ENCODE results near the gene ZNF618.
"Not testable (repeated sequence)": the region's sequence is repeated elsewhere in the genome, so short reads cannot be mapped to it uniquely, and the experiment has no call there.

Gene ZNF618

GRCh38 chr9:114034196-114034595 is 158.1 kb downstream of the ZNF618 start:
- no peak overlapping the region for H3K4me3 ChIP-seq (ENCODE audit: low read depth, low read length)

GRCh38 chr9:114034661-114035062 is 158.6 kb downstream of the ZNF618 start:
- no peak overlapping the region for H3K4me3 ChIP-seq (ENCODE audit: low read depth, low read length)

GRCh38 chr9:114035221-114035844 is 159.2 kb downstream of the ZNF618 start:
- H3K4me3 ChIP-seq (ENCODE audit: low read depth, low read length) = no peak overlapping the region

GRCh38 chr9:114035845-114036801 is 160.0 kb downstream of the ZNF618 start:
- H3K4me3 ChIP-seq (ENCODE audit: low read depth, low read length) = no peak overlapping the region

GRCh38 chr9:114037249-114037648 is 161.1 kb downstream of the ZNF618 start:
- H3K4me3 ChIP-seq (ENCODE audit: low read depth, low read length) = no peak overlapping the region

- H3K4me3 ChIP-seq (ENCODE audit: low read depth, low read length) = no peak overlapping the region
Measured at GRCh38 chr9:114037961-114038723, 162.0 kb downstream of the ZNF618 start.

- no peak overlapping the region for H3K4me3 ChIP-seq (ENCODE audit: low read depth, low read length)
Measured at GRCh38 chr9:114038724-114039313, 162.7 kb downstream of the ZNF618 start.

- no peak overlapping the region for H3K4me3 ChIP-seq (ENCODE audit: low read depth, low read length)
Measured at GRCh38 chr9:114039484-114039883, 163.4 kb downstream of the ZNF618 start.

- not testable (repeated sequence) for H3K4me3 ChIP-seq (ENCODE audit: low read depth, low read length)
Measured at GRCh38 chr9:114043660-114044059, 167.6 kb downstream of the ZNF618 start.

GRCh38 chr9:114046237-114046755 is 170.2 kb downstream of the ZNF618 start:
- H3K4me3 ChIP-seq (ENCODE audit: low read depth, low read length) = no peak overlapping the region

- H3K4me3 ChIP-seq (ENCODE audit: low read depth, low read length) = no peak overlapping the region
Measured at GRCh38 chr9:114046875-114047274, 170.8 kb downstream of the ZNF618 start.

GRCh38 chr9:114047717-114048116 is 171.6 kb downstream of the ZNF618 start:
- no peak overlapping the region for H3K4me3 ChIP-seq (ENCODE audit: low read depth, low read length)

GRCh38 chr9:114048533-114049415 is 172.7 kb downstream of the ZNF618 start:
- H3K4me3 ChIP-seq (ENCODE audit: low read depth, low read length) = no peak overlapping the region

GRCh38 chr9:114049441-114050225 is 173.5 kb downstream of the ZNF618 start:
- H3K4me3 ChIP-seq (ENCODE audit: low read depth, low read length) = no peak overlapping the region

GRCh38 chr9:114050226-114050568 is 174.1 kb downstream of the ZNF618 start:
- H3K4me3 ChIP-seq (ENCODE audit: low read depth, low read length) = no peak overlapping the region

- no peak overlapping the region for H3K4me3 ChIP-seq (ENCODE audit: low read depth, low read length)
Measured at GRCh38 chr9:114050646-114051045, 174.5 kb downstream of the ZNF618 start.

GRCh38 chr9:114051281-114051680 is 175.2 kb downstream of the ZNF618 start:
- H3K4me3 ChIP-seq (ENCODE audit: low read depth, low read length) = no peak overlapping the region

GRCh38 chr9:114051706-114052105 is 175.6 kb downstream of the ZNF618 start:
- H3K4me3 ChIP-seq (ENCODE audit: low read depth, low read length) = no peak overlapping the region

Data from iPS-11a (cell line).